AG10803 (cell line): ENCODE measurements around the gene RASGRP3.

Experiments
- DNase-seq: peaks from one replicate; pipeline ENCODE4 v3.0.0; 2010; ENCODE audit warnings: low read depth
- H3K4me3 ChIP-seq: 2 replicates; pipeline ENCODE4 v1.5.1; 2011; ENCODE audit warnings: mild to moderate bottlenecking, low read length, control low read depth
- CTCF ChIP-seq: conservative IDR thresholded peaks from 2 replicates; pipeline ENCODE4 v1.5.1; 2011; ENCODE audit warnings: mild to moderate bottlenecking, low read length, control low read depth, inconsistent platforms

RASGRP3 gene

GRCh38 chr2:33476131-33476792 is at the start of gene RASGRP3:
TSS of gene RASGRP3 (plus strand) at chr2:33476649. CDS start at chr2:33515137, 38,488 bp downstream.
- no peak for TF ChIP-seq CTCF
- peak within 1 kb of the TSS; percentile 79 for H3K4me3 ChIP-seq
- DNase-seq, result peak; percentile 98

GRCh38 chr2:33426666-33427231 is 49.7 kb upstream of the RASGRP3 start:
- no peak for TF ChIP-seq CTCF
- no peak overlapping the region for H3K4me3 ChIP-seq
- DNase-seq, result peak; percentile 63

GRCh38 chr2:33430077-33430476 is 46.4 kb upstream of the RASGRP3 start:
- DNase-seq, result no peak
- H3K4me3 ChIP-seq, result no peak overlapping the region
- no peak for TF ChIP-seq CTCF

- H3K4me3 ChIP-seq, result no peak overlapping the region
- TF ChIP-seq CTCF, result no peak
- DNase-seq, result no peak
Observed at GRCh38 chr2:33430856-33431255, 45.6 kb upstream of the RASGRP3 start.

- H3K4me3 ChIP-seq, result no peak overlapping the region
- no peak for DNase-seq
- TF ChIP-seq CTCF, result no peak
Observed at GRCh38 chr2:33432871-33433270, 43.6 kb upstream of the RASGRP3 start.

- DNase-seq, result no peak
- TF ChIP-seq CTCF, result no peak
- H3K4me3 ChIP-seq, result no peak overlapping the region
Observed at GRCh38 chr2:33433279-33434235, 42.9 kb upstream of the RASGRP3 start.
